Stomach (tissue), 9 donors: ENCODE data around the gene B3GAT2. TPM values are rescaled to one million over a fixed set of nuclear protein-coding genes. Genes with fewer than 3 reads are reported as not detected.

Experiments used
- DNase-seq, 2 donors: peaks; one replicate each; pipeline versions ENCODE4 v3.0.0 to v3.0.0-alpha.2; 2013 to 2019
- H3K27ac ChIP-seq, 5 donors: fragments of 200-600 bp in 4 of 5; sonication (generic) in 4 of 5; one replicate each; pipeline ENCODE4 v1.5.1; 2013 to 2019; ENCODE audit warnings: mild to moderate bottlenecking in 1 of 5, moderate library complexity in 1 of 5
- H3K27me3 ChIP-seq, 3 donors: fragments of 200-600 bp; sonication (generic); one replicate each; pipeline ENCODE4 v1.5.1; 2017 to 2019; ENCODE audit warnings: mixed run types in 1 of 3
- H3K36me3 ChIP-seq, 4 donors: fragments of 200-600 bp; sonication (generic); 1 replicate in 3 of 4; 2 replicates in 1 of 4; pipeline ENCODE4 v1.5.1; 2016 to 2019
- H3K4me1 ChIP-seq, 4 donors: fragments of 200-600 bp; sonication (generic); one replicate each; pipeline ENCODE4 v1.5.1; 2016 to 2019
- H3K4me3 ChIP-seq, 4 donors: fragments of 200-600 bp; sonication (generic) in 3 of 4; one replicate each; pipeline ENCODE4 v1.5.1; 2016 to 2019; ENCODE audit warnings: mild to moderate bottlenecking in 1 of 4
- H3K9me3 ChIP-seq, 4 donors: fragments of 200-600 bp; sonication (generic); one replicate each; pipeline ENCODE4 v1.5.1; 2016 to 2019
- EP300 ChIP-seq: sonication (generic); formaldehyde crosslinking; IDR thresholded peaks from one replicate; pipeline ENCODE4 v1.6.1; 2017; ENCODE audit warnings: antibody characterized with exemption
- POLR2A ChIP-seq, 4 donors: fragments of 450-650 bp; IDR thresholded peaks; one replicate each; pipeline ENCODE4 v1.6.1; 2016; ENCODE audit warnings: antibody characterized with exemption in 4 of 4, control low read depth in 2 of 4, mild to moderate bottlenecking in 1 of 4, moderate library complexity in 1 of 4
- POLR2AphosphoS5 ChIP-seq, 3 donors: sonication (generic); formaldehyde crosslinking; IDR thresholded peaks; one replicate each; pipeline ENCODE4 v1.6.1; 2016; ENCODE audit warnings: antibody characterized with exemption in 3 of 3
- WGBS, 5 donors: extraction: QIAGEN DNeasy Blood & Tissue Kit in 3 of 5; methylation state at CpG; one replicate each; pipeline versions ENCODE4 v1.1.5 to v1.1.7; 2013 to 2018; 5-methylcytosine and 5-hydroxymethylcytosine counted together
- intact Hi-C: fragments of 100-400 bp; cut with DNase I; formaldehyde crosslinking; loops from one replicate; pipeline ENCODE4 v1.15.1; 2023; ENCODE audit warnings: low total_unique reads
- polyA plus RNA-seq, 3 donors: library from polyadenylated mRNA; stranded (reverse); fragments of 200-250 nt; gene quantifications; one replicate each; pipeline ENCODE4 v1.2.3, GENCODE V29; 2013
- total RNA-seq, 5 donors: library from RNA; depleted of rRNA; stranded (reverse); fragments of >200 nt; gene quantifications; one replicate each; pipeline versions ENCODE4 v1.1.0 to v1.2.3, GENCODE V29; 2014 to 2016
- TF ChIP-seq, protein P1 (sequence below), 7 experiments: fragments of 450-650 bp in 4 of 7; fragments of 200-600 bp in 3 of 7; sonication (generic) in 3 of 7; IDR thresholded peaks; one replicate each; pipeline ENCODE4 v1.5.1; 2016 to 2019; ENCODE audit warnings: antibody characterized with exemption in 7 of 7, control low read depth in 2 of 7, mild to moderate bottlenecking in 1 of 7
- donor health status: healthy with polysubstance abuse.
- donor health status: Bipolar disorder and iron deficiency.
- donor health status: healthy.

Gene B3GAT2
- total and polyA plus RNA-seq, 8 donors: 0.06 to 1.1 (median 0.14) TPM; not detected in 4

- no peak overlapping the region for H3K27ac ChIP-seq
- intact Hi-C loops: no loop called here
- TF ChIP-seq, protein P1, sequence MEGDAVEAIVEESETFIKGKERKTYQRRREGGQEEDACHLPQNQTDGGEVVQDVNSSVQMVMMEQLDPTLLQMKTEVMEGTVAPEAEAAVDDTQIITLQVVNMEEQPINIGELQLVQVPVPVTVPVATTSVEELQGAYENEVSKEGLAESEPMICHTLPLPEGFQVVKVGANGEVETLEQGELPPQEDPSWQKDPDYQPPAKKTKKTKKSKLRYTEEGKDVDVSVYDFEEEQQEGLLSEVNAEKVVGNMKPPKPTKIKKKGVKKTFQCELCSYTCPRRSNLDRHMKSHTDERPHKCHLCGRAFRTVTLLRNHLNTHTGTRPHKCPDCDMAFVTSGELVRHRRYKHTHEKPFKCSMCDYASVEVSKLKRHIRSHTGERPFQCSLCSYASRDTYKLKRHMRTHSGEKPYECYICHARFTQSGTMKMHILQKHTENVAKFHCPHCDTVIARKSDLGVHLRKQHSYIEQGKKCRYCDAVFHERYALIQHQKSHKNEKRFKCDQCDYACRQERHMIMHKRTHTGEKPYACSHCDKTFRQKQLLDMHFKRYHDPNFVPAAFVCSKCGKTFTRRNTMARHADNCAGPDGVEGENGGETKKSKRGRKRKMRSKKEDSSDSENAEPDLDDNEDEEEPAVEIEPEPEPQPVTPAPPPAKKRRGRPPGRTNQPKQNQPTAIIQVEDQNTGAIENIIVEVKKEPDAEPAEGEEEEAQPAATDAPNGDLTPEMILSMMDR (IDR thresholded peaks at IDR 0.05): no peak
- TF ChIP-seq EP300 (no peak), POLR2AphosphoS5 (IDR thresholded peaks at IDR 0.05) (no peak), POLR2A (IDR thresholded peaks at IDR 0.05) (no peak)
- H3K4me1 ChIP-seq: no peaks in the 10 kb centered on the region
- H3K4me3 ChIP-seq: no peak overlapping the region
- H3K27me3 ChIP-seq: no peaks in the 10 kb centered on the region
- 19 to 40% (median 29%) methylated on average over 3 of the region's 3 CpGs for WGBS, 5 donors
- no peak for DNase-seq
- H3K9me3 ChIP-seq: peaks cover 0 to 17% (median 10%) of the 10 kb centered on the region in 4 donors
- no peaks in the 10 kb centered on the region for H3K36me3 ChIP-seq
Observed at GRCh38 chr6:70874181-70874913, 82.5 kb downstream of the B3GAT2 start.

- no peaks in the 10 kb centered on the region for H3K4me1 ChIP-seq
- intact Hi-C loops: no loop called here
- no peak for TF ChIP-seq POLR2A (IDR thresholded peaks at IDR 0.05)
- no peak for TF ChIP-seq POLR2AphosphoS5 (IDR thresholded peaks at IDR 0.05)
- TF ChIP-seq, protein P1 (IDR thresholded peaks at IDR 0.05): no peak
- TF ChIP-seq EP300: no peak
- H3K36me3 ChIP-seq: no peaks in the 10 kb centered on the region
- H3K27me3 ChIP-seq: no peaks in the 10 kb centered on the region
- 90 to 99% (median 97%) methylated on average over 2 of the region's 2 CpGs for WGBS, 5 donors
- H3K9me3 ChIP-seq: peaks cover 0 to 17% (median 8%) of the 10 kb centered on the region in 4 donors
- DNase-seq: no peak
- no peak overlapping the region for H3K4me3 ChIP-seq
- no peak overlapping the region for H3K27ac ChIP-seq
Observed at GRCh38 chr6:70872469-70872868, 84.4 kb downstream of the B3GAT2 start.

- Histone ChIP-seq H3K4me3 (no peak overlapping the region), H3K27ac (no peak overlapping the region), H3K27me3 (no peaks in the 10 kb centered on the region), H3K36me3 (peaks cover 0 to 28% (median 21%) of the 10 kb centered on the region in 4 donors), H3K4me1 (no peaks in the 10 kb centered on the region), H3K9me3 (no peaks in the 10 kb centered on the region)
- intact Hi-C loops: no loop called here
- 79 to 89% (median 85%) methylated on average over 3 of the region's 3 CpGs for WGBS, 5 donors
- no peak for DNase-seq
- no peak for TF ChIP-seq EP300
- TF ChIP-seq POLR2AphosphoS5 (IDR thresholded peaks at IDR 0.05): no peak
- TF ChIP-seq, protein P1 (IDR thresholded peaks at IDR 0.05): no peak
- no peak for TF ChIP-seq POLR2A (IDR thresholded peaks at IDR 0.05)
Observed at GRCh38 chr6:70864401-70864800, 92.5 kb downstream of the B3GAT2 start.

GRCh38 chr6:70863343-70863742 is 93.5 kb downstream of the B3GAT2 start:
- no peak overlapping the region for H3K4me3 ChIP-seq
- no peak for DNase-seq
- peaks cover 0 to 39% (median 30%) of the 10 kb centered on the region in 4 donors for H3K36me3 ChIP-seq
- intact Hi-C loops: no loop called here
- no peaks in the 10 kb centered on the region for H3K27me3 ChIP-seq
- no peaks in the 10 kb centered on the region for H3K9me3 ChIP-seq
- TF ChIP-seq POLR2A (IDR thresholded peaks at IDR 0.05): no peak
- TF ChIP-seq, protein P1 (IDR thresholded peaks at IDR 0.05): no peak
- TF ChIP-seq EP300: no peak
- TF ChIP-seq POLR2AphosphoS5 (IDR thresholded peaks at IDR 0.05): no peak
- 69 to 88% (median 71%) methylated on average over 3 of the region's 3 CpGs for WGBS, 5 donors
- no peaks in the 10 kb centered on the region for H3K4me1 ChIP-seq
- H3K27ac ChIP-seq: no peak overlapping the region
